ENCODE data around the gene CEMIP.
A peak's percentile ranks its signal among the peaks of the same experiment; 100 is the strongest.

GRCh38 chr15:80970018-80970657, 191.0 kb downstream of the CEMIP start:
- no peak for TF ChIP-seq EZH2 (IDR thresholded peaks at IDR 0.05; ENCODE audit: borderline replicate concordance, low read length)
- TF ChIP-seq, protein P1, sequence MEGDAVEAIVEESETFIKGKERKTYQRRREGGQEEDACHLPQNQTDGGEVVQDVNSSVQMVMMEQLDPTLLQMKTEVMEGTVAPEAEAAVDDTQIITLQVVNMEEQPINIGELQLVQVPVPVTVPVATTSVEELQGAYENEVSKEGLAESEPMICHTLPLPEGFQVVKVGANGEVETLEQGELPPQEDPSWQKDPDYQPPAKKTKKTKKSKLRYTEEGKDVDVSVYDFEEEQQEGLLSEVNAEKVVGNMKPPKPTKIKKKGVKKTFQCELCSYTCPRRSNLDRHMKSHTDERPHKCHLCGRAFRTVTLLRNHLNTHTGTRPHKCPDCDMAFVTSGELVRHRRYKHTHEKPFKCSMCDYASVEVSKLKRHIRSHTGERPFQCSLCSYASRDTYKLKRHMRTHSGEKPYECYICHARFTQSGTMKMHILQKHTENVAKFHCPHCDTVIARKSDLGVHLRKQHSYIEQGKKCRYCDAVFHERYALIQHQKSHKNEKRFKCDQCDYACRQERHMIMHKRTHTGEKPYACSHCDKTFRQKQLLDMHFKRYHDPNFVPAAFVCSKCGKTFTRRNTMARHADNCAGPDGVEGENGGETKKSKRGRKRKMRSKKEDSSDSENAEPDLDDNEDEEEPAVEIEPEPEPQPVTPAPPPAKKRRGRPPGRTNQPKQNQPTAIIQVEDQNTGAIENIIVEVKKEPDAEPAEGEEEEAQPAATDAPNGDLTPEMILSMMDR (conservative IDR thresholded peaks at IDR 0.05 in 1 of 2, IDR thresholded peaks at IDR 0.05 in 1 of 2; ENCODE audit: extremely low read depth in 1 of 2, insufficient read depth in 1 of 2, low read depth in 1 of 2, low read length in 2 of 2), result peak; percentile 57 to 79
